ENCODE data around the gene KCNQ1. TPM values are rescaled to one million over a fixed set of nuclear protein-coding genes. Genes with fewer than 3 reads are reported as not detected.
A peak's percentile ranks its signal among the peaks of the same experiment; 100 is the strongest.

Gene KCNQ1
- total RNA-seq, 1 experiment from 2014 or later = 2.3 TPM

GRCh38 chr11:2482204-2482603, 37.4 kb downstream of the KCNQ1 start:
- 0 out of 2 replicates have a peak overlapping the region, but pooled peaks have one; percentile 52 for H2BK15ac ChIP-seq (ENCODE audit: low read depth, low read length)
- H3T11ph ChIP-seq (ENCODE audit: low read length) = no peak overlapping the region
- H2BK120ac ChIP-seq (ENCODE audit: low read depth, low read length, poor library complexity, severe bottlenecking) = no peak overlapping the region
- Mint-ChIP-seq H3K27ac (no peak overlapping the region), H3K9me3 (peaks cover 38 to 52% of the 10 kb centered on the region in 2 experiments), H3K27me3 (ENCODE audit: low read depth) (peaks cover 97% of the 10 kb centered on the region), H3K36me3 (ENCODE audit: insufficient read depth in 1 of 3, low read depth in 3 of 3) (peaks cover 0 to 12% (median 5%) of the 10 kb centered on the region in 3 experiments; a peak in 5 of 7 replicates), H3K4me1 (no peaks in the 10 kb centered on the region), H3K4me3 (no peak overlapping the region)
- no peak overlapping the region for H2BK12ac ChIP-seq (ENCODE audit: insufficient read length, low read depth, low read length)
- H3K9ac ChIP-seq (ENCODE audit: extremely low read depth, insufficient read length, low read length) = no peak overlapping the region
- no peak overlapping the region for H3K4ac ChIP-seq (ENCODE audit: low read depth, low read length)
- H3K9me3 ChIP-seq (ENCODE audit: control insufficient read depth, low read depth, low read length) = peaks cover 11% of the 10 kb centered on the region
- no peak overlapping the region for H4K5ac ChIP-seq (ENCODE audit: insufficient read length, low read depth, low read length)
- no peak overlapping the region for H4K91ac ChIP-seq (ENCODE audit: insufficient read length, low read depth, low read length)
- H3K56ac ChIP-seq (ENCODE audit: insufficient read length, low read depth, low read length) = no peak overlapping the region
- no peak for DNase-seq
- H2BK20ac ChIP-seq (ENCODE audit: low read depth, low read length, poor library complexity, severe bottlenecking) = no peak overlapping the region
- H2AK5ac ChIP-seq (ENCODE audit: insufficient read length, low read length) = no peak overlapping the region
- no peak overlapping the region for H3K27ac ChIP-seq (ENCODE audit: insufficient read length, low read depth, low read length)
- H3K79me1 ChIP-seq (ENCODE audit: insufficient read depth, low read depth, low read length, poor library complexity, severe bottlenecking) = no peaks in the 10 kb centered on the region
- no peaks in the 10 kb centered on the region for H3K23me2 ChIP-seq (ENCODE audit: insufficient read length, low read depth, low read length, poor library complexity, severe bottlenecking)
- no peak for TF ChIP-seq CTCF (conservative IDR thresholded peaks at IDR 0.05)
- no peaks in the 10 kb centered on the region for H3K79me2 ChIP-seq (ENCODE audit: insufficient read depth, low read length)
- no peaks in the 10 kb centered on the region for H4K20me1 ChIP-seq (ENCODE audit: control insufficient read depth, insufficient read depth, insufficient read length)
- H3K23ac ChIP-seq (ENCODE audit: insufficient read length, low read depth, low read length) = no peak overlapping the region
- no peaks in the 10 kb centered on the region for H3K4me1 ChIP-seq (ENCODE audit: insufficient read depth, low read length)
- peaks cover 11% of the 10 kb centered on the region; the same call in 1 of the 2 replicates for H3K27me3 ChIP-seq (ENCODE audit: insufficient read depth, low read length)
- H2AFZ ChIP-seq (ENCODE audit: low read length) = no peak overlapping the region
- no CpG with 5 or more reads among the region's 3 CpGs for WGBS (ENCODE audit: extremely low coverage, insufficient read length, low lambda C conversion rate)
- no peak overlapping the region for H3K18ac ChIP-seq (ENCODE audit: insufficient read length, low read depth, low read length)
- no peak overlapping the region for H2BK5ac ChIP-seq (ENCODE audit: insufficient read length, low read length)
- H3K4me2 ChIP-seq (ENCODE audit: insufficient read depth, insufficient read length, low read length) = no peak overlapping the region
- H4K8ac ChIP-seq (replicated peaks; ENCODE audit: insufficient read length, low read depth, low read length) = no peak overlapping the region
- no peak overlapping the region for H3K14ac ChIP-seq (ENCODE audit: insufficient read depth, low read length)

All from H9 (cell line).